ENCODE data around the gene EXOC6B.

GRCh38 chr2:72278046-72278445 is 547.8 kb downstream of the EXOC6B start:
- no peak for TF ChIP-seq CTCF (IDR thresholded peaks at IDR 0.05)
- TF ChIP-seq POLR2A (IDR thresholded peaks at IDR 0.05) = no peak
- no peak for TF ChIP-seq POLR2AphosphoS5 (IDR thresholded peaks at IDR 0.05)
- no peak for TF ChIP-seq EP300 (IDR thresholded peaks at IDR 0.05; ENCODE audit: low read depth)
